SH-SY5Y (cell line): Measurements from ENCODE around the gene PDP2.

ENCODE experiments used
- GATA2 ChIP-seq: IDR thresholded peaks from 2 replicates; pipeline ENCODE4 v1.6.1; 2011; ENCODE audit warnings: mild to moderate bottlenecking, low read depth, low read length
- GATA3 ChIP-seq: IDR thresholded peaks from 2 replicates; pipeline ENCODE4 v1.6.1; 2011; ENCODE audit warnings: low read depth, mild to moderate bottlenecking, low read length, moderate library complexity

The PDP2 gene

GRCh38 chr16:66924527-66925321 is 44.4 kb downstream of the PDP2 start:
- TF ChIP-seq GATA2 (no peak), GATA3 (no peak)

- TF ChIP-seq GATA3 (no peak), GATA2 (no peak)
Observed at GRCh38 chr16:66925322-66925840, 45.1 kb downstream of the PDP2 start, which contains the start of gene RRAD. TSS of gene RRAD (minus strand) at chr16:66925535. CDS start at chr16:66925179, 356 bp downstream.

DNA sequence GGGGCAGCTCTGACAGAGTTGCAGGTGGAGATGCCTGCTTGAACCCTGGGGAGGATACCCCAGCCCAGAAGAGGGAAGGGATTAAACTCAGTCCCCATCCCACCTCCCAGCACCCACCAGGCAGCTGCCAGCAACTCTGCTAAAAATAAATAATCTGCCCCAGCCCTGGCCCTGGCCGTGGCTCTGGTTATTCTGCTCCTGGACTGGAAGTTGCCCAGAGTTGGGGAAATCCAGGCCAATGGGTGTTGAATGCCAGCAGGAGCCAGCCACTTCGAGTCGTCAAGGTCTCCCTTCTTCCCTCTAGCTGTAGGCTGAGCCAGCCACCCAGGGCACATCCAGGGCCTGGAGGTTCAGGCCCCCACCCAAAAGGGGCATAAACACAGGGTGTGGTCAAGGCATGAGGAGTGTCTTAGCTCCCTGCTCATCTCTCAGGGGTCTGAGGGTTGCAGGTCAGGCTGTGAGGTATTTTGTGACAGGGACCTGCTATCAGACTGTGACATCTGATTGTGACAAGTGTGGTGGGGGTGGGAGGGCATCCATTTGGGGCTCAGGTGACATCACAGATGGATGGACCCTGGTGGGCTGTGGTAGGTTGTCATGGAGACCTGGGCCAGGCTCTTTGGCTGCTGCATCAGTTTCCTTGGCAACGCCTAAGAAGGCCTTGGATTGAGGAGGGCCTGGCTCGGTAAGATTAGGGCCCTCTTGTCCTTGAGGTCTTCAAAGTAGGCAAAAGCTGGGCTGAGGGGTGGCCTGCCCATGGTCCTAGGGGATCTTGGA is 46.0 kb downstream of the PDP2 start:
- TF ChIP-seq GATA2 (no peak), GATA3 (no peak)

- no peak for TF ChIP-seq GATA2
- no peak for TF ChIP-seq GATA3
Observed at GRCh38 chr16:66926961-66927436, 46.7 kb downstream of the PDP2 start.

- TF ChIP-seq GATA3 (no peak), GATA2 (no peak)
Observed at GRCh38 chr16:66927918-66928649, 47.8 kb downstream of the PDP2 start.

GRCh38 chr16:66928702-66929388 is 48.5 kb downstream of the PDP2 start:
- TF ChIP-seq GATA2: no peak
- TF ChIP-seq GATA3: no peak

DNA sequence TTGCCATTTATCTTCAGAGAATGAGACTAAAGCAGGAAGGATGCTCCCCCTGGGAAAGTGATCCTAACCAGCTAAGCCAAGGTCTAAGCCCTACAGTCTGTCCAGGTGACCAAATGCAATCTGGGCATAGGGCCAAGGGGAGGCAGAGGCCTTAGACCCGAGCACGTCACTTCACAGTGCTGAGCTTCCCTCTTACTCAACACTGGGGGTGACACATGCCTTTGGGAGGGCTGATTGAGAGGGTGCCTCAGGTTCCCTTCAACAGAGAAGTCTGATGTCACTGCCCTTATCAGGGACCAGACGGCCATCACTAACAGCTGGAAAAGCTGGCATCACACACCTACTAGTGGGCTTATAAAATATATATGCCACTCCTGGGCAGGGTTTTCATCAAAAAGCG is 49.9 kb downstream of the PDP2 start:
- no peak for TF ChIP-seq GATA2
- no peak for TF ChIP-seq GATA3

- TF ChIP-seq GATA3: no peak
- no peak for TF ChIP-seq GATA2
Observed at GRCh38 chr16:66931665-66932064, 51.4 kb downstream of the PDP2 start.

GRCh38 chr16:66932076-66932475 is 51.8 kb downstream of the PDP2 start:
- TF ChIP-seq GATA3: no peak
- TF ChIP-seq GATA2: no peak

- no peak for TF ChIP-seq GATA2
- no peak for TF ChIP-seq GATA3
Observed at GRCh38 chr16:66933776-66934137, 53.4 kb downstream of the PDP2 start.

DNA sequence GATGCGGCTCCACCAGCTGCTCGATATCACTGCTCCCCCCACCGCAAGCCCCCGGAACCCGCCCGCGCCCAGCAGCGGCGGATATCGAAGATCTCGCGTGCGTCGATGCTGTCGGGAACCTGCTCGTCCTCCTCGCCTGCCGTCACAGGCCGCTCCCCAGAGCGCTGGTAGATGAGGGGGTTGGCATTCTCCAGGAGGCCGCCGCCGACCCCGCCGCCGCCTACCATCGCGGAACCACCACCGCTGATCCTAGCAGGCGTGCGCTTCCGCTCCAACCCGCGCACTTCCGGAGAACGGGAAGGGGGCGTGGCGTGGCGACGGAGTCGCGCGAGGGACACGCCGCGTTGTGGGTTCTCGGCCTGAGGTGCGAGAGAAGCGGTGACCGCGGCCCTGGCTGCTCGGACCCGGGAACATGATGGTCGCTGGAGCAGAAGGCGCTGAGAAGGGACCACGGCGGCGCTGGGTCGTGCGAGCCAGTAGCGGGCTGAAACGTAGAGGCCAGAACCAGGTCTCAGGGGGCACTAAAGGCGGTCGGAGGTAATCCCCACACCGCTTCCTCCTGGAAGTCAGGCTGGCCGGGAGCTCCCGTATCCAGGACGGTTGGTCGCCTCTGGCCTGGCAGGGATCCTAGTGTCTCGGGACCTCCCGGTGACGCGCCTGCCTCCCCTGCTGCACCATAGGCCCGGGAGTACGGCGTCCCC is 54.0 kb downstream of the PDP2 start, which contains the start of gene CIAO2B:
CIAO2B (minus strand) TSS at position 265 of the 701 bp plus-strand sequence; CDS start at position 227, 38 bp downstream.
- TF ChIP-seq GATA3 (no peak), GATA2 (no peak)

DNA sequence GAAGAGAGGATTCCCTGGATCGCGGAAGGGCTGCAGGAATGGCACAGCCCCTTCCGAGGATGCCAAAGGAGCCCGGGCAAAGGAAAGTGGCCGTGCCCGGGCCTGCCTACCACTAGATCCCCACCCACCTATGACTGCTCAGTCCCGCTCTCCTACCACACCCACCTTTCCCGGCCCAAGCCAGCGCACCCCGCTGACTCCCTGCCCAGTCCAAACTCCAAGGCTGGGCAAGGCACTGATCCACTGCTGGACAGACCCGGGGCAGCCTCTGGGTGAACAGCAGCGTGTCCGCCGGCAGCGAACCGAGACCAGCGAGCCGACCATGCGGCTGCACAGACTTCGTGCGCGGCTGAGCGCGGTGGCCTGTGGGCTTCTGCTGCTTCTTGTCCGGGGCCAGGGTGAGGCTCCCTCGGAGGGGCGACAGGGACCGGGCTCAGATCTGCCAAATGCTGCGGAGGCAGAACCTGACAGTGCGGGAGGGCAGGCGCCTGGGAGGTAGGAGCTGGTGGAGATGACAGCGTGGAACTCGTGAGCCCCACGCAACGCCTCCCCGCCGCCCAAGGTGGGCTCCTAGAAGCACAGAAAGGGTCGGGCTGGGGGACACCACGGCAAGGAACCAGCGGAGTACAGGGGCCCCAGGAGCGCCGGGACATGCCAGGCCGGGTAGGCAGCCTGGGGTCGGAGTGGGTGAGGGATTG is 55.1 kb downstream of the PDP2 start, which contains the start of gene CES2:
CES2 (plus strand) TSS at position 203 of the 698 bp plus-strand sequence; CDS start at position 323, 120 bp downstream.
- TF ChIP-seq GATA3 (no peak), GATA2 (no peak)

- TF ChIP-seq GATA3 (no peak), GATA2 (no peak)
Observed at GRCh38 chr16:66936462-66936861, 56.1 kb downstream of the PDP2 start.
